Stimulated activated CD4-positive, alpha-beta T cell treated with anti-CD3 and anti-CD28 coated beads, Interleukin-1b, Interleukin-23, amount 100 ng/mL, for 1 hour (primary cell): ENCODE data around the gene MAGEB18.

Experiments used
- DNase-seq, 2 donors: peaks; one replicate each; pipeline ENCODE4 v3.0.0-alpha.2; 2020; ENCODE audit warnings: low read depth in 2 of 2

The MAGEB18 gene

DNA sequence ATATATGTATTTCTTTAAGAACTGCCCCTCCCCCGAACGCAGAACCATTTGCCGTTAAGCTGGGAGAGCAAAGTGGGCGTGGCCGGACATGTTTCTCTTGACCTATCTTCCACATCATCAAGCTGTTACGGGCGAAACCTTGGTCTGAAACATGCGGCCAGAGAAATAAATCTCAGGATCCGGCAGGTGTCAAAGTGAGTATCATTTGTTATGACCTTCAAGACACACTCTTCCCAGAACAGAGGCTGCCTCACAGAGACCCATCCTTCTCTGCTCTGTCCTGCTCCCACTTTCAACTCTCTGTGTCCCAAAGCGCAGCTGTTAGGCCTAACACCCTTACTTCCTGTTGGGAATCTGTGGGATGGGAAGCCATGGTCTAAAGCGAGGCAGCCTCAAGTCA, at the start of gene MAGEB18:
Gene MAGEB18 (plus strand): TSS at position 70 of the 400 bp plus-strand sequence. CDS start 643 bp downstream, outside the sequence.
- DNase-seq: no peak

DNA sequence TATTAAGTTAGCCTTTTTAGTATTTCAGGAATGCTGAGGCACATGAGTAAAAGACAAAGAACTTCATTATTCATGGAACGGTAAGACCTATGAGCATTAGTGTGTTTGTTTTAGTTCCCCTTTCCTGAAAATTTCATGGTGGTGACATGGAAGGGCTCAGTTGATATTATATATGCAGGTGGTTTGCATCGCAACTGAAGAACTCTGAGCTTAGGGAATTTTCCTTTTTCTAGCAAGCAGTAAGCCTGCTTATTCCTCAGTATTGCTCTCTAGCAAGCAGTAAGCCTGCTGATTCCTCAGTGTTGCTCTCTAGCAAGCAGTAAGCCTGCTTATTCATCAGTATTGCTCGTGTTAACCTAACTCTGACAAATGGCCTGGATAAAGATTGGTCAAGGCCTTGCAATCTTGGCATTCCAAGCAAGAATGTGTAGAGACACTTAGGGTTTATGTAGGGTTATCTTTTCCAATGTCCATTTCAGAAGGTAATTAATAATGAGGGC, 37.7 kb upstream of the MAGEB18 start:
- no peak for DNase-seq

DNA sequence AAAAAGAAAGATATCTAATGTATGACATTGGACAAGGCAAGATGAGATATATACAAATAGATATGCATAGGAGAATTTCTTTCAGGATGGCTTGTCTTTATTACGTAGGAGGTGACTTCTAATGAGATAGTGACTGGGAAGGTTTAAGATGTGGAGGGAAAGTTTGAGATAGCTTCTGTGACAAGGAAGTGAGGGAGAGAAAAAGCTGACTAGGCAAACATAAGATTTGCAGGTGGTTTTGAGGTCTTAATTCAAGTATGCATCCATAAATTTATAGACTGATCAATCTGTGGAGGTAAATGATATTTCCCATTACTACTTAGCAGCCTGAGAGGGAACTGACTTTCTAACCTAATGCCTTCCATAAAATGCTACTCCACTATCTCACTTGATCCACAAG, 29.0 kb upstream of the MAGEB18 start:
- no peak for DNase-seq

DNA sequence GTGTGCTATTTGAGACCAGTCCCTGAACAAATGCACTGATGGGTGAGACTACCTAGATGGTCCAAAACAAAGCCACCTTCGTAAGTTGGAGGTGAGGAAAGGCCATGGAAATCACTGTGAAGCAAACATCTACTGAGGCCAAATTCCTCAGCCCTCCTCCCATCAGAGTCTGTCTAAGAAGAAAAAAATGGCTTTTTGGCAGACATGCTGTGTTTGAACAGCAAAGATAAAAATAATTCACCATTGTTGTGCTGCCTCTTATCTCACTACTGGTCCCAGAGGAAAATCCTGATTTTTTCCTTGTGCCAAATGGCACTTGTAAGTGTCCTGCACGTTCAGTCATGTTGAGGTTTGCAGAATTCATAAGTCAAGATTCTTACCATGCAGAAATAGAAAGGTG, 7.9 kb downstream of the MAGEB18 start:
- DNase-seq: no peak

DNA sequence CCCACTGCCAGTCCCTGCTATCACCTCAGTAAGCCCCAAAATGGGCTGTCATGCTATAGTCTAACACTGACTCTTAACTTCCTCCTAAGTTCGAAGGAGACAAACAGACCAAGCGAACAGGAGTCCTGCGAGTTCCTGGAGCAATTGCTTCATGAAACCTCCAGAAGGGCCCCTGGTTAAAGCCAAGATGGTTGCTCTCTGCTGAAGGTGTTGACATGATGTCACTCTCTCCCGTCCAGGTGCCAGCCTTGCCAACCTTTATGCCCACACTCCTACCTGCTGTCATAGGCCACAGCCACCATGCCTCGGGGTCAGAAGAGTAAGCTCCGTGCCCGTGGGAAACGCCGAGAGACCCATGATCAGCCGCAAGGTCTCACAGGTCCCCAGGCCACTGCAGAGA, 22.2 kb downstream of the MAGEB18 start, which contains the start of gene MAGEB6B:
Gene MAGEB6B (plus strand): TSS at position 301 of the 400 bp plus-strand sequence. CDS start 0 bp downstream, at position 301.
- no peak for DNase-seq
